ENCODE results near the gene MRPL18. TPM values are rescaled to one million over a fixed set of nuclear protein-coding genes. Genes with fewer than 3 reads are reported as not detected.

The MRPL18 gene
- total RNA-seq, 4 donors from 2014 or later = 34.3 to 81.0 (median 44.1) TPM

DNA sequence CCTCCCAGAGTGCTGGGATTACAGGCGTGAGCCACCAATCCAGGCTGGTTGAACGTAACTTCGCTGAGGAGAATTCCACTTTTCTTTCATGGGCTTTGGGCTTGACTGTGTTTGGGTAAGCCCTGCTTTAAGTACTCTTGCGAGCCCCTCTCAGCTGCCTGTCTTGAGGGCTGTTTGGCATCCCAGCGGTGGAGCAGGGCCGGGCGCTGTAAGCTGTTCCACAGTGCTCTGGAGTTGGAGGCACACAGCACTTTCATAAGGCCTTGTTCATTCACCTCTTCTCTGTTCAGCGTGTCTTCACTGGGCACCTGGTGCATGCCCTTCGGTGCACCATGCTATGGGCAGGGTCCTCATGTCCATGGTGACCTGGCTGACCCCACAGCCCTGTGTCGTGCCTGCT, 31.5 kb downstream of the MRPL18 start:
- TF ChIP-seq, protein P1, sequence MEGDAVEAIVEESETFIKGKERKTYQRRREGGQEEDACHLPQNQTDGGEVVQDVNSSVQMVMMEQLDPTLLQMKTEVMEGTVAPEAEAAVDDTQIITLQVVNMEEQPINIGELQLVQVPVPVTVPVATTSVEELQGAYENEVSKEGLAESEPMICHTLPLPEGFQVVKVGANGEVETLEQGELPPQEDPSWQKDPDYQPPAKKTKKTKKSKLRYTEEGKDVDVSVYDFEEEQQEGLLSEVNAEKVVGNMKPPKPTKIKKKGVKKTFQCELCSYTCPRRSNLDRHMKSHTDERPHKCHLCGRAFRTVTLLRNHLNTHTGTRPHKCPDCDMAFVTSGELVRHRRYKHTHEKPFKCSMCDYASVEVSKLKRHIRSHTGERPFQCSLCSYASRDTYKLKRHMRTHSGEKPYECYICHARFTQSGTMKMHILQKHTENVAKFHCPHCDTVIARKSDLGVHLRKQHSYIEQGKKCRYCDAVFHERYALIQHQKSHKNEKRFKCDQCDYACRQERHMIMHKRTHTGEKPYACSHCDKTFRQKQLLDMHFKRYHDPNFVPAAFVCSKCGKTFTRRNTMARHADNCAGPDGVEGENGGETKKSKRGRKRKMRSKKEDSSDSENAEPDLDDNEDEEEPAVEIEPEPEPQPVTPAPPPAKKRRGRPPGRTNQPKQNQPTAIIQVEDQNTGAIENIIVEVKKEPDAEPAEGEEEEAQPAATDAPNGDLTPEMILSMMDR (IDR thresholded peaks at IDR 0.05; ENCODE audit: low read depth) = no peak

- TF ChIP-seq, protein P1 (IDR thresholded peaks at IDR 0.05; ENCODE audit: low read depth) = no peak
Observed at GRCh38 chr6:159823953-159824352, 33.7 kb downstream of the MRPL18 start.

GRCh38 chr6:159826004-159826403, 35.7 kb downstream of the MRPL18 start:
- TF ChIP-seq, protein P1 (IDR thresholded peaks at IDR 0.05; ENCODE audit: low read depth) = no peak

- TF ChIP-seq, protein P1 (IDR thresholded peaks at IDR 0.05; ENCODE audit: low read depth) = no peak
Observed at GRCh38 chr6:159826968-159827647, 36.8 kb downstream of the MRPL18 start.

DNA sequence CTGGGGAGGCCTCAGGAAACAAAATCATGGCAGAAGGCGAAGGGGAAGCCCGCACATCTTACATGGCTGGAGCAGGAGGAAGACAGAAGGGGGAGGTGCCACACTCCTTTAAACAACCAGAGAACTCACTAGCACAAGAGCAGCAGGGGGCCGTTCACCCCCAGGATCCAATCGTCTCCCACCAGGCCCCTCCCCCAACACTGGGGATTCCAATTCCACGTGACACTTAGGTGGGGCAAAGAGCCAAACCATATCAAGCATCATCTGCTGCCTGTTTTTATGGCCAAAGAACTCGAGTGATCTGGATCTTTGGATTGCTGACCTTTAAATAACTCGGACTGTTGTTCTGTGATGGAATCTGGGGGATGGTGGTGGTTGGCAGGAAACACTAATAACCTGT, 37.8 kb downstream of the MRPL18 start:
- TF ChIP-seq, protein P1 (IDR thresholded peaks at IDR 0.05; ENCODE audit: low read depth) = no peak

DNA sequence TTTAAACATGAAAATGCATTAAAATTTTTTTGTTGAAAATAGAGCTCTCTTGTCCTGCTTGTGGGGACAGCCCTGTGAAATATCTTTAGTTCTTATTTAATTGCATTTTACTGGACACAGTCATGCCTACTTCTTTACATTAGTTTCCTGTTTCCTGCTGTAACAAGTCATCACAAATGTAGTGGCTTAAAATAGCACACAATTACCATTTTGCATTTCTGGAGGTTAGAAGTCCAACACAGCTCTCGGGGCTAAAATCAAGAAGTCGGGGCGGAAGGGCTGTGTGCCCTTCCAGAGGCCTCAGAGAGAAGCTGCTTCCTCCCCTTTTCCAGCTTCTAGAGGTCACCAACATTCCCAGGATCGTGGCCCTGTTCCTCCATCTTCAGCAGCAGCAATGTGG, 39.3 kb downstream of the MRPL18 start:
- TF ChIP-seq, protein P1 (IDR thresholded peaks at IDR 0.05; ENCODE audit: low read depth) = no peak

DNA sequence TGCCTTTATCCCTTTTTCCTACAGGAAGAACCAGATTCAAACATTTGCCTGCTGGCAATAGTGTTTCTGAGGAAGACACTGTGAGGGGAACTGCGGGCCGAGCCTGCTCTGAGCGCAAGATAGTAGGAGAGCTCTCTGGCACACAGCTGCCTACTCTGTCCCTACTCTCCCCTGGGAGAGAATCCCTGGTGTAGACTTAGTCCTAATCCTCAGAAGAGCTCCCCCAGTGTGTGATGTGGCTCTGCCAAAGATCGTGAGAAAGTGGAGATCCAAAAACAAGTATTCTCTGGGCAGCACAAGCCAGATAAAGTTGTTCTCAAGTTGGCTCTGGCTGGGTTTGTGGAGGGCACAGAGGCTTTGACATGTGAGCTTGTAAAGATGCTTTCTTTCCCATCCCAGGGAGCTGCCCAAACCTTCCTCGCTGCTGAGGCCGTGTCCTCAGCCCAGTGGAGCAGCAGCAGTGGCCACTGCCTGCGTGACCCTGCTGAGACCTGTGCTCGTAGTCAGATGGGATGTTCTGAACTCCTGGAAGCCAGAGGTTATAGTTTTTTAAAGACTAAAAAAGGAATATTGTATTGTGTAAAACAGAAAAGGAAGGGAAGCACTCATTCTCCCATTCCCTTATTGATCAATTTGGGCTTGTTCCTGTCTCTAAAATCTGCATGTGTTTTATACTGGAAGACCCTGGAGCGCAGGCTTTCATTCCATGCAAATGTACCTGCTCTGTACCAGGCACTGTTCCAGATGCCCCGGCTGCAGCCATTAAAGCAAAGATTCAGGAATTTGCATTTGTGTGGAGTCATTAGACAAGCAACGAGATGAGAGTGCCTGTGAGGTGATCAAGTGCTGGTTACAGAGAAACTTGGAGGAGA, 40.5 kb downstream of the MRPL18 start:
- TF ChIP-seq, protein P1 (IDR thresholded peaks at IDR 0.05; ENCODE audit: low read depth) = no peak
